ENCODE measurements around the gene KIRREL3. TPM values are rescaled to one million over a fixed set of nuclear protein-coding genes. Genes with fewer than 3 reads are reported as not detected.

The KIRREL3 gene
- total RNA-seq, 1 donor from 2014 or later = 0.26 TPM

DNA sequence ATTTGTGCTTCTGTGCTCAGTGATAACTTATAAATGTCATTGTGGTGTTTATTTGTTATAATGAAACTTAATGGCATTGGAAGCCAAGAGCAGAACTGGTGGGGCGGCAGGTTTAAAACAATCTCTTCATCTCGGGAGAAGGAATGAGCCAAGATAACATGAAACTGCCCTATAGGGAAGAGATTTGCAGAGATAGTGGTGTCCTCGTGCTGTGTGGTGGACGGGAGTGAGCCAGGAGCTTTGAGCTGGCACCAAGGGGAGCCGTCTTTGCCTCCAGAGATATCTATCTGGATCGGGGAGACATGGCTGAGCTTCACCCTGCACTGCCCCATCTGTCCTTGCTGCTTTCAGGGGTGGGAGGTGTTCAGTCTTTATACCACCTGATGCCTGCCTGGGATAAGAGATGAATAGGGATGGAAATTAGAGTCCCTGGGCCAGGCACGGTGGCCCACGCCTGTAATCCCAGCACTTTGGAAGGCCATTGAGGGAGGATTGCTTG lies 455.5 kb downstream of the KIRREL3 start:
- H3K9me3 Mint-ChIP-seq (ENCODE audit: low read depth) = no peaks in the 10 kb centered on the region
- DNase-seq (ENCODE audit: low spot score, unreplicated experiment) = no peak
- H3K27me3 Mint-ChIP-seq = peaks cover 16% of the 10 kb centered on the region
- no peak overlapping the region for H3K27ac Mint-ChIP-seq
- peaks cover 9% of the 10 kb centered on the region for H3K4me1 Mint-ChIP-seq (ENCODE audit: low read depth)
- H3K36me3 Mint-ChIP-seq (ENCODE audit: insufficient read depth) = no peaks in the 10 kb centered on the region
- TF ChIP-seq, protein P1, sequence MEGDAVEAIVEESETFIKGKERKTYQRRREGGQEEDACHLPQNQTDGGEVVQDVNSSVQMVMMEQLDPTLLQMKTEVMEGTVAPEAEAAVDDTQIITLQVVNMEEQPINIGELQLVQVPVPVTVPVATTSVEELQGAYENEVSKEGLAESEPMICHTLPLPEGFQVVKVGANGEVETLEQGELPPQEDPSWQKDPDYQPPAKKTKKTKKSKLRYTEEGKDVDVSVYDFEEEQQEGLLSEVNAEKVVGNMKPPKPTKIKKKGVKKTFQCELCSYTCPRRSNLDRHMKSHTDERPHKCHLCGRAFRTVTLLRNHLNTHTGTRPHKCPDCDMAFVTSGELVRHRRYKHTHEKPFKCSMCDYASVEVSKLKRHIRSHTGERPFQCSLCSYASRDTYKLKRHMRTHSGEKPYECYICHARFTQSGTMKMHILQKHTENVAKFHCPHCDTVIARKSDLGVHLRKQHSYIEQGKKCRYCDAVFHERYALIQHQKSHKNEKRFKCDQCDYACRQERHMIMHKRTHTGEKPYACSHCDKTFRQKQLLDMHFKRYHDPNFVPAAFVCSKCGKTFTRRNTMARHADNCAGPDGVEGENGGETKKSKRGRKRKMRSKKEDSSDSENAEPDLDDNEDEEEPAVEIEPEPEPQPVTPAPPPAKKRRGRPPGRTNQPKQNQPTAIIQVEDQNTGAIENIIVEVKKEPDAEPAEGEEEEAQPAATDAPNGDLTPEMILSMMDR (IDR thresholded peaks at IDR 0.05; ENCODE audit: unreplicated experiment) = no peak
- no peak overlapping the region for H3K4me3 Mint-ChIP-seq (ENCODE audit: low read depth)

DNA sequence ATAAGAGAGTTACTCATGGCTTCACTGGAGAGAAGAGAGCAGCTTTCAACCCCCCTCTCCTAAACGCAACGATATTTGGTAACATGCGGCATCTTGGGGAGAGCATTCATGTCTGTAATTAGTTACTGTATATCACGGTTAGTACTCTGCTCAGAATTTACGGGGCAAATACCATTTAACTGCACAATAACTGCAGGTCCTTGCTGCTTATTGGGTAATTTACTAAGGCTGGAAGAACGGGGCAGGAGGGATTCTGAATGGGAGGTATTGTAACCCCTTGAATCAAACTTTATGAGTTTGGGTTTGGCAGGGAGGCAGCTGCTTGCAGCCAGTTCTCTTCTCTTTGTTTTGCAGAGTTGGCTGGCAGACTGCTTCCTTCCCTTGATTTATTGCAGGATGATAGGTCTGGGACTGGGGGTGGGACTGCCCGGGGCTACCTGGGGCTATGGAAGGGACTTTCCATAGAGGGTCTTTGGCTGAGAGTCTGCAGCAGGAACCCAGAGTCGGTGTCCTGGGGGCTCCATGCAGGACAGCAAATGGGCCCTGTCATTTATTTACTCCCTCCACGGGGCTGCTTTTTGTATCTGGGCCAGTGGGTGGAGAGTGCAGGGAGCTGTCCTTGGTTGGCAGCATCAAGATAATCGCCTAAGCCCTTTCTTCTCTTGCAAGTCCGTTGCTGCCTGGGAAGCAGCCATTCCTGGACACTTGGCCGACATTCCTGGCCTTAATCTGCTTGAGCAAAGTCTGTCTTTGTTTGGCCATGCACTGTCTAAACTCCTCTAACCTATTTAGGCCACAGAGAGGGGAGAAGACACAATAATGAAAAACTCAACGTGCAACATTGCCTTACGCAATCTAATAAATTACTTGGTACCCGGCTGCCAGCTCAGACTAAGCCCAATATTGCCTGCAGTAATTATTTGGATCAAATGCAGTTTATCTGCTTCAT lies 456.2 kb downstream of the KIRREL3 start:
- Mint-ChIP-seq H3K27me3 (peaks cover 23% of the 10 kb centered on the region), H3K4me1 (ENCODE audit: low read depth) (peaks cover 9% of the 10 kb centered on the region), H3K9me3 (ENCODE audit: low read depth) (no peaks in the 10 kb centered on the region), H3K27ac (no peak overlapping the region), H3K4me3 (ENCODE audit: low read depth) (no peak overlapping the region), H3K36me3 (ENCODE audit: insufficient read depth) (no peaks in the 10 kb centered on the region)
- DNase-seq (ENCODE audit: low spot score, unreplicated experiment) = peak; percentile 23
- TF ChIP-seq, protein P1 (IDR thresholded peaks at IDR 0.05; ENCODE audit: unreplicated experiment) = no peak

DNA sequence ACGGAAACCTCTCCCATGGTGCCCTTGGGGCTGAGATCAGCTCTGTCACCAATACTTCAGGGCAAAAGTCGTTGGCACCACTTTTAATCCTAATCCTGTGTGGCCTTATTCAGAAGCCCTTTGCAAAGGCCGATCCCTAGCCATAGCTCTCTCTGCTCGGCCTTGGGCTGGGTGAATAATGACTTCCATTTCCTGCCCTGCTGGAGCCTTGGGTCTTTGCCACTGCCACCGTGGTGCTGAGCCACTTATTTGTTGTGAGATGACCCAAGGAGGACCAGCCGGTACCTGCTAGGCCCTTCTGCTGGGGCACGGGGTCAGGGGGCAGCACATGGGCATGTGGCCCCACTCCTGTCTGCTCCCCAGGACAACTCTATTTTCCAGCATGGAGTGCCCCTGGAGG lies 456.9 kb downstream of the KIRREL3 start:
- Mint-ChIP-seq H3K9me3 (ENCODE audit: low read depth) (no peaks in the 10 kb centered on the region), H3K27ac (no peak overlapping the region), H3K36me3 (ENCODE audit: insufficient read depth) (no peaks in the 10 kb centered on the region), H3K4me1 (ENCODE audit: low read depth) (peaks cover 9% of the 10 kb centered on the region), H3K4me3 (ENCODE audit: low read depth) (no peak overlapping the region), H3K27me3 (peaks cover 29% of the 10 kb centered on the region)
- TF ChIP-seq, protein P1 (IDR thresholded peaks at IDR 0.05; ENCODE audit: unreplicated experiment) = no peak
- no peak for DNase-seq (ENCODE audit: low spot score, unreplicated experiment)

DNA sequence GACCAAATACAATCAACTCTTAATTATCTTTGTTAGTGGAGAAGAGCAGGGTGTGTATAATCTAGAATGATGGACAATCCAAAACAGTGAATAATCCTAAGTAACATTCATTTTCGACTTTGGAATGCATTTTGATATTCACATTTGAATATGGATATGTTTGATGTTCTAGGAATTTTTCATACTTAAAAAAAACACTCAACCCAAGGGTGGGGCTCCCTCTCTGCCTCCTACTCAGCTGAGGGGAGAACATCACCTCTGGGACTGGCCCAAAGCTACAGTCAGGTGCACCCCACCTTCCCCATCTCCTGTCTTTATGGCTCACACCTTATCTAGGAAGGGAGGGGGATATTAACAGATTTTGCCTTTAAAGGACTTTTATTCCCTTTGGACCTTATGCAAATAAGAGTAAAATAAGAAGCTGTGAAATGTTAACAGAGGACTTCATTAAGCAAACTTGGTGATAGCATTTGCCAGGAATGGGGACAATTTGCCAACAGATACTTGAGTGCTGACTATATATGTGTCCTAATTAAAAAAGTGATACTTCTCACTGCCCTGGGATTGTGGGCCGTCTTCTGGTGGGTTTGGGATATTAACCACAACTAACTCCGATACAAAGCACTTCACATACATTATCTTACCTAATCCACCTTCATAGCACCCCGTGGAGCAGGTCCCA lies 458.1 kb downstream of the KIRREL3 start:
- Mint-ChIP-seq H3K36me3 (ENCODE audit: insufficient read depth) (no peaks in the 10 kb centered on the region), H3K9me3 (ENCODE audit: low read depth) (no peaks in the 10 kb centered on the region), H3K27ac (no peak overlapping the region), H3K4me1 (ENCODE audit: low read depth) (peaks cover 9% of the 10 kb centered on the region), H3K27me3 (peaks cover 37% of the 10 kb centered on the region), H3K4me3 (ENCODE audit: low read depth) (no peak overlapping the region)
- no peak for DNase-seq (ENCODE audit: low spot score, unreplicated experiment)
- TF ChIP-seq, protein P1 (IDR thresholded peaks at IDR 0.05; ENCODE audit: unreplicated experiment) = no peak

GRCh38 chr11:126538071-126538470 lies 462.5 kb downstream of the KIRREL3 start:
- TF ChIP-seq, protein P1 (IDR thresholded peaks at IDR 0.05; ENCODE audit: unreplicated experiment) = no peak
- H3K27me3 Mint-ChIP-seq = peaks cover 47% of the 10 kb centered on the region

More at GRCh38 chr11:126538071-126538470, 462.5 kb downstream of the KIRREL3 start:
- Mint-ChIP-seq H3K27ac (no peak overlapping the region), H3K4me3 (ENCODE audit: low read depth) (no peak overlapping the region), H3K36me3 (ENCODE audit: insufficient read depth) (no peaks in the 10 kb centered on the region), H3K4me1 (ENCODE audit: low read depth) (no peaks in the 10 kb centered on the region), H3K9me3 (ENCODE audit: low read depth) (no peaks in the 10 kb centered on the region)
- DNase-seq (ENCODE audit: low spot score, unreplicated experiment) = no peak

All from progenitor cell of endocrine pancreas (in vitro differentiated cells).